Stimulated activated CD8-positive, alpha-beta memory T cell treated with anti-CD3 and anti-CD28 coated beads, Interleukin-12 subunit alpha, Interleukin-12 subunit beta, amount 100 ng/mL, for 24 hours (primary cell): ENCODE results near the gene PGA3.
"Not testable (repeated sequence)": the region's sequence is repeated elsewhere in the genome, so short reads cannot be mapped to it uniquely, and the experiment has no call there.

Experiments used
- DNase-seq: peaks from one replicate; pipeline ENCODE4 v3.0.0-alpha.2; 2020; ENCODE audit errors: extremely low read depth

The PGA3 gene

GRCh38 chr11:61171907-61172306 is 31.4 kb upstream of the PGA3 start:
- DNase-seq: no peak

GRCh38 chr11:61172356-61172755 is 31.0 kb upstream of the PGA3 start:
- no peak for DNase-seq

DNA sequence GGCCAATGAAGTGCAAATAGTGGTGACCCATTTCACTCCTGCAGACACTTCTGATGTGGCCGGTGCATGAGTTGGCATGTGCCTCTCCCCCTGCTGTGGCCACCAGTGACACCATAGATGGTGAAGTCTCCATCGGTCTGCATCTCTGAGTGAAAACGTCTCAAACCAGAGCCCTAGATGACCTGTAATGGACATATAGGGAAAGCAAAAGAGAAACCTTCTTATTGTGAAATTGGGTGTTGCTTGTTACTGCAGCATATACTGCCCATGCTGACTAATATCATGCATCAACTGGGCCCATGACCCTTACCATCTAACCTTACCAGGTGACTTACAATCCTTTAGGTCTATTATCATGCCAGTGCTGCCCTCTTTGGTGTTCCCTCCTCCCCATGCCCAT is 30.4 kb upstream of the PGA3 start:
- DNase-seq: no peak

GRCh38 chr11:61173456-61173855 is 29.9 kb upstream of the PGA3 start:
- DNase-seq: no peak

- no peak for DNase-seq
Observed at GRCh38 chr11:61174273-61174672, 29.0 kb upstream of the PGA3 start.

GRCh38 chr11:61174949-61175348 is 28.4 kb upstream of the PGA3 start:
- no peak for DNase-seq

- no peak for DNase-seq
Observed at GRCh38 chr11:61176446-61176845, 26.9 kb upstream of the PGA3 start.

GRCh38 chr11:61180205-61180604 is 23.1 kb upstream of the PGA3 start:
- DNase-seq: not testable (repeated sequence)

GRCh38 chr11:61181489-61181888 is 21.8 kb upstream of the PGA3 start:
- no peak for DNase-seq

DNA sequence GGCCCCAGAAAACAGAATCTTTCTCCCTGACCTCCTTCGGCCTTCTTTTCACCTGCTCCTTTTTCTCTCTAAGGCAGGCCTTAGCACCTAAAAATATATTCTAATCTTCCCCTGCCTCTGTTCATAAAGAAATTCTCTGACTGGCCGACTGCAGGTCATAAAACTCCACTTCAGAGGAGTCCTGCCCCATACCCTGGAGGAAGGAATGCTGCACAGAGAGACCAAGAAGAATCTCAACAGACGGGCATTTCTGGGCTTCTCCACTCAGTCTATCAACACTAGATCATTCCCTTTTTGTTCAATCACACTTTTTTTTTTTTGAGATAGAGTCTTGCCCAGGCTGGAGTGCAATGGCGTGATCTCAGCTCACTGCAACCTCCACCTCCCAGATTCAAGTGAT is 19.7 kb upstream of the PGA3 start:
- no peak for DNase-seq

- DNase-seq: no peak
Observed at GRCh38 chr11:61186504-61186903, 16.8 kb upstream of the PGA3 start.

DNA sequence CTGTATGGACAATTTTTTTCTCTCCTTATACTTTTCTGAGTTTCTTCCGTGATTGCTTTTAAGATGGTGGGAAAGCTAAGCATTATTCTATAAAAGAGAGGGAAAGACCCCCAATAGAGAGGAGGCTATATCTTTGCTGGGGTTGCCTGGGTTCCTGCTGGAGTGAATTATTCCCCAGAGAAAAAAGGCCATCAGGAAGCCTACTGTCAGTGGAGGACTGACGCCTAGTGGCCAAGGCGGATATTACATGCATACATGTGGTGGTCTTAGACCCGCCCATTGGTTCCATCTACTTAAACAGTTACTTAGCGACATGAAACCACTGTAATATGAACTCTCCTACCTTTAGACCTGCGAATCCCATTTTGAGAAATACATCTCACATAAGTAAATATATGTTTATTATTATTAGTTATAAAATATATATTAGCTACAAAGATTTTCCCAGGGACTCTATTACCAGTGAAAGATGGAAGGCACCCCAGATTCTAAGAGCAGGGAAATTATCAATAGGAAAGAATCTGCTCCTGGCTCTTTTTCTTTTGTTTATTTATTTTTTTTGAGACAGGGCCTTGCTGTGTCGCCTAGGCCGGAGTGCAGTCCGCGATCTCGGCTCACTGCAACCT is 15.7 kb upstream of the PGA3 start:
- DNase-seq: peak; percentile 42

DNA sequence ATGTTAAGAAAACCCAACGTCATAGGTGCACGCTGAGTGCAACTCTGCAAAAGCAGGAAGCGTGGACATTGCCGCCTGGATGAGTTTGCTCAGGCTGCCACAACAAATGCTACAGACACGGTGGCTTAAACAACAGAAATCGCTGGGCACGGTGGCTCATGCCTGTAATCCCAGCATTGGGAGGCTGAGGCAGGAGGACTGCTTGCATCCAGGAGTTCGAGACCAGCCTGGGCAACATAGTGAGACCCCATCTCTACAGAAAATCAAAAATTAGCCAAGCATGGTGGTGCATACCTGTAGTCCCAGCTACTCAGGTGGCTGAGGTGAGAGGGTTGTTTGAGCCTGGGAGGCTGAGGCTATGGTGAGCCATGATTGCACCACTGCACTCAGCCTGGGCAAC is 13.4 kb upstream of the PGA3 start:
- DNase-seq: no peak

GRCh38 chr11:61193596-61193995 is 9.7 kb upstream of the PGA3 start:
- DNase-seq: no peak

DNA sequence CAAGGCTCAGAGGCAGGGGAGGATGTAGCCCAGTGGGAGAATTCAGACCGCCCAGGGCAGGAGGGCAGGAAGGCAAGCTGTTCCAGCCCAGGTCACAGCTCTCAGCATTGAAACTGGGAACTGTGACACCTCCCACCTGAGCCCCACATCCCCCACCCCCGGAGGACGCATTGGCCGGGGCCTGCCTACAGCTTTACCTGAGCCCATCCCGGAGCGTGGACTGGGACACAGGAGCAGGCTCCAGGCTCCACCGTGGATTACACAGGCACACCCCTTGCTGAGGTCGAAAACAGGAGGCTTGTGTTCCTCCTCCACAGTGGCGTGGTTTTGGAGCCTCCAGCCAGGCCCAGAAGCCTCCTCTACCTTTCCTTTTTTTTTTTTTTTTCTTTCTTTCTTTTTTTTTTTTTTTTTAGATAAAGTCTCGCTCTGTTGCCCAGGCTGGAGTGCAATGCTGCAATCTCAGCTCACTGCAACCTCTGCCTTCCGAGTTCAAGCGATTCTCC is 9.1 kb upstream of the PGA3 start:
- DNase-seq: no peak

DNA sequence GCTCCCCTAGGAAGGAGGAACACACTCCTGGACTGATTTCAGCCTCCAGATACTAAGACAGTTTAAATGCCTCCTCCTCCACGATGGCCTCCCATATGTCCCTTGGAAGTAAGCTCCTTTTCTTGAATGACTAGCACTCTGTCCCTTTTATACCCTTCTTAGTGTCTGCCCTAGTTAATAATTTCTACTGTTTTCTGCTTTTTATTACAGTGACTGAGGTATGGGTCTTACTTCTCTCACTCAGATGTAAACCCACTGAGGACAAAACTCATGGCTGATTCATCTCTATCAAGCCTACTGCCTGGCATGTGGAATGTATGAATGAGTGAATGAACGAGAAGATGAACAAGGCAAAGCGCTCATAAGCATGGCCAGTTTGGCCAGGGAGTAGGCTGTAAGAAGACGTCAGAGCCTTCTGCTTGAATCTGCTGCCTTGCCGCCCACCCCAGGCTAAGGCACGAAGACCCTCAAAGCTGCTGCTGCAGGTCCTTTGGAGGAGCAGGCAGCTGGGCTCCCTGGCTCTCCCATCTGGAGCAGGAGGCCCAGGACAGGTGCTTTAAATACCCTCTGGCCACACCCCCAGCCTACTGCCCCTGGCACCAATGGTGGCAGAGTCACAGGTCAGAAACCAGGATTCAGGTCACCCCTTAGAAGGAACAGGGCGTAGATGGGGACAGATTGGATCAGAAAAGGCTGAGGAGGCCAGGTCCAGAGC is 8.2 kb upstream of the PGA3 start:
- DNase-seq: no peak

DNA sequence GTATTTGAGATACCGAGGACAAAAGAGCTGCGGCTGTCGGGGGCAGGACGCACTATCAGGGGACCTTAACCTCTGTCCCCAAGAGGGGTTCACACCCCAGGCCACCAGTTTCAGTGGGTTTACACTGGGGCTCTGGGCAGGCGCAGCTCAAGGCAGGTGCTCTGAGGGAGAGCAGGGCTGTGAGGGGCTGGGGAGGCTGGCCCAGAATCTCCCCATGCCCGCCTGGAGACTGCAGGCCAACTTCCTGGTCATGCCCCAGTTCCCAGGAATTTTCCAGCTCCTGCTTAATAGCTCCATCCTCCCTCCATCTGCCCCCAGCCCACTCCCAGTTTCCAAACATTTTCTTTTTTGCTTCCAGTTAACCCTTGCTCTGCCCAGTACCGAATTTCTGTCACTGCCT is 7.6 kb upstream of the PGA3 start:
- no peak for DNase-seq

DNA sequence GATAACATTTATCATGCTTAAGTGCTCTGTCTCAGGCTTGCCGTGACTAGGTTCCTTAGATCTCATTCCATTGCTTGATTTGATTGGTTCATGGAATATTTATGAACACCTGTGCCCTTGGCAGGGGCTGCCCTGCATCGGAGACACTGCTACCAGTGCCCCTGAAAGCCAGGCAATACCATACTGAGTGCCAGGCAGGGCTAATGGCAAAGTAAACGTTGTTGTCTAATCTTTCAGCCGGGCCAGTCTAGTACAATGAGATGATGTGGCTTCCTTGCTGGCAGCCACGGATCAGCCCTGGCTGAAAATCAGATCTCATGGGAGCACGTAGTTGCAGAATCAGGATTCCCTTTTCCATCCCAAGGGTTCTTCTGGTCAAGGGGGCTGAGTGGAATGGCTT is 5.0 kb upstream of the PGA3 start:
- no peak for DNase-seq

- DNase-seq: no peak
Observed at GRCh38 chr11:61198948-61199523, 4.3 kb upstream of the PGA3 start.

GRCh38 chr11:61201476-61201875 is 1.8 kb upstream of the PGA3 start:
- no peak for DNase-seq

- DNase-seq: not testable (repeated sequence)
Observed at GRCh38 chr11:61203873-61204272, 558 bp downstream of the PGA3 start.

GRCh38 chr11:61204502-61205059 is 1.3 kb downstream of the PGA3 start:
- not testable (repeated sequence) for DNase-seq
